ENCODE data around the gene CXCR4.
"Not testable (repeated sequence)": the region's sequence is repeated elsewhere in the genome, so short reads cannot be mapped to it uniquely, and the experiment has no call there.

Gene CXCR4

GRCh38 chr2:136077107-136077506 lies 40.8 kb downstream of the CXCR4 start:
- Histone ChIP-seq H3K4me3 (ENCODE audit: low read length) (no peak overlapping the region), H3K36me3 (ENCODE audit: control insufficient read depth, low read length) (no peaks in the 10 kb centered on the region), H3K4me2 (ENCODE audit: low read length) (no peak overlapping the region), H3K27ac (ENCODE audit: low read depth, low read length) (no peak overlapping the region), H3K27me3 (ENCODE audit: control insufficient read depth, low read length) (no peaks in the 10 kb centered on the region), H3K79me2 (ENCODE audit: control insufficient read depth, low read length) (no peaks in the 10 kb centered on the region), H4K20me1 (ENCODE audit: control insufficient read depth, insufficient read depth, low read depth, low read length) (no peaks in the 10 kb centered on the region), H3F3A (ENCODE audit: control insufficient read depth, insufficient read depth) (peaks cover 2% of the 10 kb centered on the region; the same call in 1 of the 2 replicates), H3K4me1 (ENCODE audit: control insufficient read depth, low read length) (peaks cover 50% of the 10 kb centered on the region), H3K9me2 (replicated peaks; ENCODE audit: control insufficient read depth, low read length) (no peaks in the 10 kb centered on the region), H3K9me3 (ENCODE audit: control insufficient read depth, insufficient read depth, low read length) (peaks cover 14% of the 10 kb centered on the region)
- TF ChIP-seq CTCF (IDR thresholded peaks at IDR 0.05; ENCODE audit: low read depth, low read length, poor library complexity, severe bottlenecking): no peak
- TF ChIP-seq EZH2phosphoT487 (IDR thresholded peaks at IDR 0.05; ENCODE audit: borderline replicate concordance, low read length): no peak

GRCh38 chr2:136075476-136075875 lies 42.5 kb downstream of the CXCR4 start:
- TF ChIP-seq CTCF (IDR thresholded peaks at IDR 0.05; ENCODE audit: low read depth, low read length, poor library complexity, severe bottlenecking) (peak; percentile 36), EZH2phosphoT487 (IDR thresholded peaks at IDR 0.05; ENCODE audit: borderline replicate concordance, low read length) (no peak)
- no peak overlapping the region for H3K27ac ChIP-seq (ENCODE audit: low read depth, low read length)
- H3K4me3 ChIP-seq (ENCODE audit: low read length): peak overlapping the region; percentile 38
- peak overlapping the region; percentile 53 for H3K4me2 ChIP-seq (ENCODE audit: low read length)
- H3K79me2 ChIP-seq (ENCODE audit: control insufficient read depth, low read length): no peaks in the 10 kb centered on the region
- no peaks in the 10 kb centered on the region for H3K36me3 ChIP-seq (ENCODE audit: control insufficient read depth, low read length)
- H3F3A ChIP-seq (ENCODE audit: control insufficient read depth, insufficient read depth): peaks cover 2% of the 10 kb centered on the region; the same call in 1 of the 2 replicates
- no peaks in the 10 kb centered on the region for H3K9me2 ChIP-seq (replicated peaks; ENCODE audit: control insufficient read depth, low read length)
- no peaks in the 10 kb centered on the region for H4K20me1 ChIP-seq (ENCODE audit: control insufficient read depth, insufficient read depth, low read depth, low read length)
- H3K4me1 ChIP-seq (ENCODE audit: control insufficient read depth, low read length): peaks cover 60% of the 10 kb centered on the region
- H3K27me3 ChIP-seq (ENCODE audit: control insufficient read depth, low read length): no peaks in the 10 kb centered on the region
- H3K9me3 ChIP-seq (ENCODE audit: control insufficient read depth, insufficient read depth, low read length): peaks cover 14% of the 10 kb centered on the region

DNA sequence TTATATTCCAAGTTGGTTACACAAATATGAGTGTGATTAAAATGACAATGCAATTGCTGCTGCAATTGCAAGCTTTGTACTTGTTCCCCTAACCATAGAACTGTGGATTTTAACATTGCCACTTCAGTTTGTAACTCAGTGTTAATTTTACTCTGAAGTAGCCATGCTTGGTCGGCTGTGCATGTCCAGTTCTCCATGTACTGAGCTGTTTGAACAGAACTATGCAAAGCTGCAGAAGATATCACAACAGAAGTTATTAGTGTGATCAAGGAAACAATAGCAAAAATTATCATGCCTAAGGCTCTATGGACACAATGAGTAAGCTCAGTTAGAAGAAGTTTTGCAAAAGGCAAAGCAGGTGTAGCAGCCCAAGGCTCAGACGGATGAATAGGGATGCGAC lies 45.3 kb downstream of the CXCR4 start:
- Histone ChIP-seq H3K4me3 (ENCODE audit: low read length) (peak overlapping the region; percentile 24), H3K9me3 (ENCODE audit: control insufficient read depth, insufficient read depth, low read length) (peaks cover 14% of the 10 kb centered on the region), H3K4me1 (ENCODE audit: control insufficient read depth, low read length) (peaks cover 69% of the 10 kb centered on the region), H4K20me1 (ENCODE audit: control insufficient read depth, insufficient read depth, low read depth, low read length) (no peaks in the 10 kb centered on the region), H3F3A (ENCODE audit: control insufficient read depth, insufficient read depth) (peaks cover 2% of the 10 kb centered on the region; the same call in 1 of the 2 replicates), H3K4me2 (ENCODE audit: low read length) (peak overlapping the region; percentile 44), H3K27ac (ENCODE audit: low read depth, low read length) (peak overlapping the region; percentile 31), H3K36me3 (ENCODE audit: control insufficient read depth, low read length) (no peaks in the 10 kb centered on the region), H3K79me2 (ENCODE audit: control insufficient read depth, low read length) (no peaks in the 10 kb centered on the region), H3K27me3 (ENCODE audit: control insufficient read depth, low read length) (no peaks in the 10 kb centered on the region), H3K9me2 (replicated peaks; ENCODE audit: control insufficient read depth, low read length) (no peaks in the 10 kb centered on the region)
- no peak for TF ChIP-seq CTCF (IDR thresholded peaks at IDR 0.05; ENCODE audit: low read depth, low read length, poor library complexity, severe bottlenecking)
- TF ChIP-seq EZH2phosphoT487 (IDR thresholded peaks at IDR 0.05; ENCODE audit: borderline replicate concordance, low read length): no peak

- H3K4me3 ChIP-seq (ENCODE audit: low read length): 0 out of 2 replicates have a peak overlapping the region, but pooled peaks have one; percentile 24
- H3K27ac ChIP-seq (ENCODE audit: low read depth, low read length): not testable (repeated sequence)
Measured at GRCh38 chr2:136071887-136072286, 46.1 kb downstream of the CXCR4 start.

More at GRCh38 chr2:136071887-136072286, 46.1 kb downstream of the CXCR4 start:
- H3K4me1 ChIP-seq (ENCODE audit: control insufficient read depth, low read length): peaks cover 69% of the 10 kb centered on the region
- not testable (repeated sequence) for H3K79me2 ChIP-seq (ENCODE audit: control insufficient read depth, low read length); H3K9me2 ChIP-seq (replicated peaks; ENCODE audit: control insufficient read depth, low read length); H3K27me3 ChIP-seq (ENCODE audit: control insufficient read depth, low read length); H4K20me1 ChIP-seq (ENCODE audit: control insufficient read depth, insufficient read depth, low read depth, low read length); H3K36me3 ChIP-seq (ENCODE audit: control insufficient read depth, low read length); H3F3A ChIP-seq (ENCODE audit: control insufficient read depth, insufficient read depth)
- H3K4me2 ChIP-seq (ENCODE audit: low read length): peak overlapping the region; percentile 44
- peaks cover 14% of the 10 kb centered on the region for H3K9me3 ChIP-seq (ENCODE audit: control insufficient read depth, insufficient read depth, low read length)

Measured in DOHH2 (cell line).